Right renal cortex interstitium (tissue), 3 donors: ENCODE measurements around the gene CTNND2. TPM values are rescaled to one million over a fixed set of nuclear protein-coding genes. Genes with fewer than 3 reads are reported as not detected.
A peak's percentile ranks its signal among the peaks of the same experiment; 100 is the strongest.

Source experiments
- DNase-seq, 3 donors: peaks; one replicate each; pipeline ENCODE4 v3.0.0-alpha.2; 2013; ENCODE audit warnings: low read depth in 3 of 3, low spot score in 2 of 3
- polyA plus RNA-seq, 3 donors: library from polyadenylated mRNA; unstranded; fragments of 120-200 nt; gene quantifications; one replicate each; pipeline ENCODE4 v1.2.1, GENCODE V29; 2013; ENCODE audit not compliant: insufficient read length in 3 of 3

Gene CTNND2
- polyA plus RNA-seq, 3 donors = 2.1 to 2.3 (median 2.1) TPM

GRCh38 chr5:11064763-11065450 lies 839.3 kb downstream of the CTNND2 start:
- DNase-seq = no peak

- peak in 1 of 3 donors; percentile 25 for DNase-seq
Measured at GRCh38 chr5:11062397-11062796, 841.8 kb downstream of the CTNND2 start.

GRCh38 chr5:11056560-11056959 lies 847.7 kb downstream of the CTNND2 start:
- DNase-seq = no peak

- no peak for DNase-seq
Measured at GRCh38 chr5:11054014-11054413, 850.2 kb downstream of the CTNND2 start.

- DNase-seq = no peak
Measured at GRCh38 chr5:11052871-11053270, 851.4 kb downstream of the CTNND2 start.

- DNase-seq = no peak
Measured at GRCh38 chr5:11050596-11051304, 853.5 kb downstream of the CTNND2 start.

GRCh38 chr5:11048760-11049159 lies 855.5 kb downstream of the CTNND2 start:
- no peak for DNase-seq

- no peak for DNase-seq
Measured at GRCh38 chr5:11047625-11048024, 856.6 kb downstream of the CTNND2 start.

- DNase-seq = no peak
Measured at GRCh38 chr5:11047030-11047429, 857.2 kb downstream of the CTNND2 start.

GRCh38 chr5:11046160-11046559 lies 858.1 kb downstream of the CTNND2 start:
- no peak for DNase-seq

GRCh38 chr5:11045411-11045810 lies 858.8 kb downstream of the CTNND2 start:
- no peak for DNase-seq

- no peak for DNase-seq
Measured at GRCh38 chr5:11044581-11044980, 859.7 kb downstream of the CTNND2 start.

GRCh38 chr5:11043881-11044280 lies 860.4 kb downstream of the CTNND2 start:
- DNase-seq = no peak

GRCh38 chr5:11040345-11040744 lies 863.9 kb downstream of the CTNND2 start:
- DNase-seq = no peak

GRCh38 chr5:11038772-11039171 lies 865.5 kb downstream of the CTNND2 start:
- DNase-seq = no peak

GRCh38 chr5:11037941-11038340 lies 866.3 kb downstream of the CTNND2 start:
- no peak for DNase-seq

- no peak for DNase-seq
Measured at GRCh38 chr5:11037080-11037479, 867.2 kb downstream of the CTNND2 start.

GRCh38 chr5:11030671-11031070 lies 873.6 kb downstream of the CTNND2 start:
- no peak for DNase-seq

- DNase-seq = no peak
Measured at GRCh38 chr5:11027660-11028059, 876.6 kb downstream of the CTNND2 start.

- no peak for DNase-seq
Measured at GRCh38 chr5:11026543-11026942, 877.7 kb downstream of the CTNND2 start.

GRCh38 chr5:11023945-11024344 lies 880.3 kb downstream of the CTNND2 start:
- DNase-seq = no peak

- no peak for DNase-seq
Measured at GRCh38 chr5:11013793-11014192, 890.5 kb downstream of the CTNND2 start.
